ENCODE results near the gene H1-8. TPM values are rescaled to one million over a fixed set of nuclear protein-coding genes. Genes with fewer than 3 reads are reported as not detected.

The H1-8 gene
- total RNA-seq, 2 donors from 2014 or later = not detected

GRCh38 chr3:129572603-129573002, 29.6 kb downstream of the H1-8 start:
- H3K27me3 ChIP-seq (replicated peaks; ENCODE audit: insufficient read depth) = no peaks in the 10 kb centered on the region
- H3K36me3 ChIP-seq = peaks cover 45% of the 10 kb centered on the region
- H3K4me1 ChIP-seq (ENCODE audit: control insufficient read depth in 1 of 2, low read depth in 2 of 2) = no peaks in the 10 kb centered on the region
- ATAC-seq (ENCODE audit: insufficient number of reproducible peaks, low FRiP score, low read depth) = no peak
- TF ChIP-seq CTCF (IDR thresholded peaks at IDR 0.05) = no peak
- H3K9me3 ChIP-seq = no peaks in the 10 kb centered on the region
- no peak overlapping the region for H3K27ac ChIP-seq
- H3K4me3 ChIP-seq = no peak overlapping the region
- DNase-seq (ENCODE audit: low spot score) = no peak

GRCh38 chr3:129573493-129573892, 30.5 kb downstream of the H1-8 start:
- DNase-seq (ENCODE audit: low spot score) (no peak), ATAC-seq (ENCODE audit: insufficient number of reproducible peaks, low FRiP score, low read depth) (no peak)
- Histone ChIP-seq H3K27ac (no peak overlapping the region), H3K9me3 (no peaks in the 10 kb centered on the region), H3K27me3 (replicated peaks; ENCODE audit: insufficient read depth) (no peaks in the 10 kb centered on the region), H3K36me3 (peaks cover 44% of the 10 kb centered on the region), H3K4me3 (no peak overlapping the region), H3K4me1 (ENCODE audit: control insufficient read depth in 1 of 2, low read depth in 2 of 2) (no peaks in the 10 kb centered on the region)
- no peak for TF ChIP-seq CTCF (IDR thresholded peaks at IDR 0.05)

- DNase-seq (ENCODE audit: low spot score) (no peak), ATAC-seq (ENCODE audit: insufficient number of reproducible peaks, low FRiP score, low read depth) (no peak)
- Histone ChIP-seq H3K27ac (no peak overlapping the region), H3K36me3 (peaks cover 40% of the 10 kb centered on the region), H3K4me1 (ENCODE audit: control insufficient read depth in 1 of 2, low read depth in 2 of 2) (no peaks in the 10 kb centered on the region), H3K4me3 (no peak overlapping the region), H3K9me3 (no peaks in the 10 kb centered on the region), H3K27me3 (replicated peaks; ENCODE audit: insufficient read depth) (no peaks in the 10 kb centered on the region)
- TF ChIP-seq CTCF (IDR thresholded peaks at IDR 0.05) = no peak
Observed at GRCh38 chr3:129574206-129574605, 31.2 kb downstream of the H1-8 start.

GRCh38 chr3:129575233-129575996, 32.4 kb downstream of the H1-8 start:
- no peak for DNase-seq (ENCODE audit: low spot score)
- no peak for ATAC-seq (ENCODE audit: insufficient number of reproducible peaks, low FRiP score, low read depth)
- Histone ChIP-seq H3K27me3 (replicated peaks; ENCODE audit: insufficient read depth) (no peaks in the 10 kb centered on the region), H3K4me3 (no peak overlapping the region), H3K27ac (no peak overlapping the region), H3K4me1 (ENCODE audit: control insufficient read depth in 1 of 2, low read depth in 2 of 2) (no peaks in the 10 kb centered on the region), H3K9me3 (no peaks in the 10 kb centered on the region), H3K36me3 (peaks cover 33% of the 10 kb centered on the region)
- TF ChIP-seq CTCF (IDR thresholded peaks at IDR 0.05) = no peak

- no peak overlapping the region for H3K27ac ChIP-seq
- DNase-seq (ENCODE audit: low spot score) (no peak), ATAC-seq (ENCODE audit: insufficient number of reproducible peaks, low FRiP score, low read depth) (no peak)
- TF ChIP-seq CTCF (IDR thresholded peaks at IDR 0.05) = no peak
- H3K9me3 ChIP-seq = no peaks in the 10 kb centered on the region
- H3K4me3 ChIP-seq = no peak overlapping the region
- no peaks in the 10 kb centered on the region for H3K4me1 ChIP-seq (ENCODE audit: control insufficient read depth in 1 of 2, low read depth in 2 of 2)
- H3K36me3 ChIP-seq = peaks cover 27% of the 10 kb centered on the region
- no peaks in the 10 kb centered on the region for H3K27me3 ChIP-seq (replicated peaks; ENCODE audit: insufficient read depth)
Observed at GRCh38 chr3:129575997-129576384, 33.0 kb downstream of the H1-8 start.

All from thoracic aorta (tissue), 2 donors.